Psoas muscle (tissue), 8 donors: ENCODE results near the gene ZSCAN16. TPM values are rescaled to one million over a fixed set of nuclear protein-coding genes. Genes with fewer than 3 reads are reported as not detected.

Experiments
- ATAC-seq, 4 donors: fragments of 200-7000 bp; cut with Tn5 transposase; one replicate each; pipeline ENCODE4 v1.9.1; 2020; ENCODE audit warnings: moderate library complexity in 3 of 4, mild to moderate bottlenecking in 2 of 4
- DNase-seq, 2 donors: peaks; one replicate each; pipeline ENCODE4 v3.0.0-alpha.2; 2020
- H3K27ac ChIP-seq: fragments of 200-600 bp; one replicate; pipeline ENCODE4 v1.8.0; 2022
- H3K27me3 ChIP-seq, 3 donors: fragments of 200-600 bp in 1 of 3; one replicate each; pipeline versions ENCODE4 v1.6.1 to v1.8.0; 2013 to 2022; ENCODE audit warnings: low read length in 2 of 3, mild to moderate bottlenecking in 2 of 3, moderate library complexity in 1 of 3; ENCODE audit not compliant: insufficient read depth in 3 of 3
- H3K36me3 ChIP-seq, 2 donors: fragments of 200-600 bp in 1 of 2; one replicate each; pipeline versions ENCODE4 v1.6.1 to v1.8.0; 2013 to 2022; ENCODE audit warnings: low read depth in 1 of 2, mild to moderate bottlenecking in 1 of 2, moderate library complexity in 1 of 2; ENCODE audit not compliant: insufficient read depth in 1 of 2
- H3K4me1 ChIP-seq: fragments of 200-600 bp; one replicate; pipeline ENCODE4 v1.8.0; 2022
- H3K4me3 ChIP-seq: fragments of 200-600 bp; one replicate; pipeline ENCODE4 v1.8.0; 2022; ENCODE audit warnings: mild to moderate bottlenecking
- H3K9me3 ChIP-seq: fragments of 200-600 bp; one replicate; pipeline ENCODE4 v1.8.0; 2022
- CTCF ChIP-seq: fragments of 200-600 bp; IDR thresholded peaks from one replicate; pipeline ENCODE4 v1.8.0; 2022; ENCODE audit warnings: antibody characterized with exemption
- WGBS, 3 donors: extraction: QIAGEN DNeasy Blood & Tissue Kit; methylation state at CpG; one replicate each; pipeline versions ENCODE4 v1.1.6 to v1.1.7; 2013; 5-methylcytosine and 5-hydroxymethylcytosine counted together
- intact Hi-C, 2 donors: fragments of 100-400 bp; cut with DNase I; formaldehyde crosslinking; loops; one replicate each; pipeline versions ENCODE4 v1.11.0 to v1.14.2; 2022
- polyA plus RNA-seq, 3 donors: library from polyadenylated mRNA; stranded (reverse); fragments of 200-250 nt; gene quantifications; one replicate each; pipeline ENCODE4 v1.2.3, GENCODE V29; 2013
- total RNA-seq, 4 donors: library from RNA; stranded (reverse); fragmentation: NEBNext Ultra II Directional in 2 of 4; extraction: Animal tissue kit (Norgen Biotek cat#: 25700) in 2 of 4; gene quantifications; one replicate each; pipeline versions ENCODE4 v1.2.1 to v1.2.4, GENCODE V29; 2021 to 2023
- donor health status: healthy with polysubstance abuse.
- donor health status: DM: no; HTN: no; CAD: no; lungs with moderate emphysema.
- donor health status: Bipolar disorder and iron deficiency.
- donor health status: healthy.
- donor health status: DM: yes; HTN: yes; CAD: no.
- donor health status: DM: no; HTN: no; CAD: no.
- donor health status: DM: no; HTN: no; CAD: no.
- donor health status: DM: yes; HTN: yes; CAD: no.

Gene ZSCAN16
- total and polyA plus RNA-seq, 7 donors: 0.96 to 7.1 (median 2.0) TPM

DNA sequence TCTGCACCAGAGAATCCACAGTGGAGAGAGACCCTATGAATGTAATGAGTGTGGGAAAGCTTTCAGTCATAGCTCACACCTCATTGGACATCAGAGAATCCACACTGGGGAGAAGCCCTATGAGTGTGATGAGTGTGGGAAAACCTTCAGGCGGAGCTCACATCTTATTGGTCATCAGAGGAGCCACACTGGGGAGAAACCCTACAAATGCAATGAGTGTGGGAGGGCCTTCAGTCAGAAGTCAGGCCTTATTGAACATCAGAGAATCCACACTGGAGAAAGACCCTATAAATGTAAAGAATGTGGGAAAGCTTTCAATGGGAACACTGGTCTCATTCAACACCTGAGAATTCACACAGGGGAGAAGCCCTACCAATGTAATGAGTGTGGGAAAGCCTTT is 29.1 kb downstream of the ZSCAN16 start:
- Histone ChIP-seq H3K36me3 (peaks cover 38 to 100% of the 10 kb centered on the region in 2 donors), H3K27ac (no peak overlapping the region), H3K4me1 (no peaks in the 10 kb centered on the region), H3K4me3 (no peak overlapping the region), H3K27me3 (no peaks in the 10 kb centered on the region), H3K9me3 (peaks cover 5% of the 10 kb centered on the region)
- no peak for TF ChIP-seq CTCF
- intact Hi-C loops: no loop called here
- 100% methylated on average over 1 of the region's 1 CpG for WGBS, 3 donors
- ATAC-seq: no peak
- DNase-seq: no peak

GRCh38 chr6:28154357-28154756 is 29.9 kb downstream of the ZSCAN16 start:
- no peak overlapping the region for H3K4me3 ChIP-seq
- no peak overlapping the region for H3K27ac ChIP-seq
- intact Hi-C loops: no loop called here
- ATAC-seq: no peak
- peaks cover 35 to 100% of the 10 kb centered on the region in 2 donors for H3K36me3 ChIP-seq
- H3K9me3 ChIP-seq: peaks cover 5% of the 10 kb centered on the region
- H3K4me1 ChIP-seq: no peaks in the 10 kb centered on the region
- no peak for TF ChIP-seq CTCF
- no peaks in the 10 kb centered on the region for H3K27me3 ChIP-seq
- no peak for DNase-seq

DNA sequence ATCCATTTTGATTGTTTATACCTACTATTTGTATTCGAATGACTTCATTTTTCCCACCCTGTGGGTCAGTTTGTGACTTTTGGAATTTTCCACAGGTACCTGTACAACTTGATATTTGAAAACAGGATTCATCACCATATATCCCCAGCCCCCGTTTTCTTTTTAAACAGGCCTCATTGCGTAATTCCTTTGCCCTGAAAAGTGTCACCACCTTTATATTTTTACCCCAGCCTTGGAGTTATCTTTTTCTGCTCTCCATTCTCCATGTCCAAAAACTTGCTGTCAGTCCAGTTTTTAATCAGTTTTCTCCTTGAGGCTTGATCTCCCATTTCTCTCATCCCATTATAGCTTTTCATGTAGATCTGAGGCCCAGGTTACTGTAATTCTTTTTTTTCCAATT is 33.9 kb downstream of the ZSCAN16 start:
- H3K4me1 ChIP-seq: no peaks in the 10 kb centered on the region
- no peak for TF ChIP-seq CTCF
- WGBS, 3 donors: 95 to 98% (median 95%) methylated on average over 3 of the region's 3 CpGs
- H3K4me3 ChIP-seq: no peak overlapping the region
- H3K9me3 ChIP-seq: peaks cover 4% of the 10 kb centered on the region
- DNase-seq (no peak), ATAC-seq (no peak)
- H3K27me3 ChIP-seq: no peaks in the 10 kb centered on the region
- peaks cover 16 to 62% of the 10 kb centered on the region in 2 donors for H3K36me3 ChIP-seq
- intact Hi-C loops: no loop called here
- no peak overlapping the region for H3K27ac ChIP-seq

DNA sequence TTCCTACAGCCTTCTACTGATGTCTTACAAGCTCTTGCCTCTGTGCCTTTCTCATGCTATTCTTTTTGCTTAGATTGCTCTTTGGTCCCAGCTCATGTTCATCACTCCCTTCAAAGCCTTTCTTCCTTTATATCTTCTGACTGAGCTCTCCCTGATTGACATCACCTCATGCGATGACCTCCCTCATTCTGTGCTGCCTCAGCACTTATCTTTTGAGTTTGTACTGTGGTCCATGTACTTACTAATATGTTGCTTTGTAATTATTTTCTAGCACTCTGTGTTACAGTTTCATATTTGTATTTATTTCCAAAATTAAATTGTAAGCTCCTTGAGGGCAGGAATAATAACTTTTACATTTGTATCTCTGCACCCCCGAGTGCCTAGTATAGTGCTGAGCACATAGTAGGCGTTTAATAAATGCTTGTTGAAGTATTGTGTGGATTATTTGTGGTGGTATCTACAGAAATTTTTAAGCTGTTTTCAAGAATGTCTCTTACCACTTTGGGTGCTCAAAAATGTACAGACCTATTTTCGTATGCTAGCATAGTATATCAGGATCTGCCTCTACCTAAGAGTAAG is 34.7 kb downstream of the ZSCAN16 start:
- no peak for TF ChIP-seq CTCF
- Histone ChIP-seq H3K27me3 (no peaks in the 10 kb centered on the region), H3K4me1 (no peaks in the 10 kb centered on the region), H3K36me3 (peaks cover 8 to 54% of the 10 kb centered on the region in 2 donors), H3K9me3 (no peaks in the 10 kb centered on the region), H3K4me3 (no peak overlapping the region), H3K27ac (no peak overlapping the region)
- intact Hi-C loops: no loop called here
- ATAC-seq (no peak), DNase-seq (no peak)
- WGBS, 3 donors: 94 to 96% (median 96%) methylated on average over 4 of the region's 4 CpGs

DNA sequence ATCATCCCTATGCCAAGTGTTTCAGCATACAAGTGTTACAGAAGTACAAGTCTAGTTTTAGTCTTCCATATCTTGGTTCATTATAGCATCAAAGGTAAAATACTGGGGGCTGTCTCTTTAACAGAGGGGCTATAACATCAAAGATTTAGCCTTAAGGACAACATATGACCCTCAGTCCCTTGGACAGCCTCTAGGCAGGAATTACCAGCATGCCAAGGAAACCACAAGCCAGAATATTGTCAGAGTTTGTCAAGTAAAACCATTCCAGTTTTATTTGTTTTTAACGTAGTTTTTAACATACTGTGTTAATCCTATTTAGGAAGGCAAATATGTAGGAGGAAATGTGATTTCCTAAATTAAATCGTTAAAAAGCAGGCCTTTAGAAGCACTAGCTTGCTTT is 35.8 kb downstream of the ZSCAN16 start:
- H3K27ac ChIP-seq: no peak overlapping the region
- no peak for TF ChIP-seq CTCF
- H3K27me3 ChIP-seq: no peaks in the 10 kb centered on the region
- no peaks in the 10 kb centered on the region for H3K4me1 ChIP-seq
- ATAC-seq: no peak
- DNase-seq: no peak
- H3K4me3 ChIP-seq: no peak overlapping the region
- no peaks in the 10 kb centered on the region for H3K9me3 ChIP-seq
- intact Hi-C loops: no loop called here
- H3K36me3 ChIP-seq: peaks cover 2 to 43% of the 10 kb centered on the region in 2 donors
- 73 to 85% (median 73%) methylated on average over 2 of the region's 2 CpGs for WGBS, 3 donors
